Neutrophil (primary cell): Measurements from ENCODE around the gene CFAP20DC.

Experiments used
- H3K27ac ChIP-seq: fragments of 200-600 bp; sonication (generic); 2 replicates; pipeline ENCODE4 v1.5.1; 2016; ENCODE audit warnings: mild to moderate bottlenecking, moderate library complexity
- H3K27me3 ChIP-seq: fragments of 200-600 bp; sonication (generic); 2 replicates; pipeline ENCODE4 v1.6.0; 2016; ENCODE audit warnings: mild to moderate bottlenecking
- H3K36me3 ChIP-seq: fragments of 200-600 bp; sonication (generic); 2 replicates; pipeline ENCODE4 v1.5.1; 2017
- H3K4me1 ChIP-seq, 2 experiments: fragments of 200-600 bp in 1 of 2; sonication (generic) in 1 of 2; 1 replicate in 1 of 2; 2 replicates in 1 of 2; pipeline versions ENCODE4 v1.5.1 to v1.6.1; 2013 to 2016; ENCODE audit warnings: low read depth in 1 of 2, low read length in 1 of 2, mild to moderate bottlenecking in 1 of 2, moderate library complexity in 1 of 2; ENCODE audit not compliant: control insufficient read depth in 1 of 2, insufficient read depth in 1 of 2
- H3K4me3 ChIP-seq, 2 experiments: fragments of 200-600 bp in 1 of 2; sonication (generic) in 1 of 2; 1 replicate in 1 of 2; 2 replicates in 1 of 2; pipeline ENCODE4 v1.5.1; 2013 to 2016; ENCODE audit warnings: low read depth in 1 of 2, low read length in 1 of 2, mild to moderate bottlenecking in 1 of 2, moderate library complexity in 1 of 2
- H3K9me3 ChIP-seq: fragments of 200-600 bp; sonication (generic); 2 replicates; pipeline ENCODE4 v1.5.1; 2016
- TF ChIP-seq, protein P1 (sequence below): fragments of 200-600 bp; sonication (generic); IDR thresholded peaks from 2 replicates; pipeline ENCODE4 v1.5.1; 2016; ENCODE audit warnings: antibody characterized with exemption

CFAP20DC gene

DNA sequence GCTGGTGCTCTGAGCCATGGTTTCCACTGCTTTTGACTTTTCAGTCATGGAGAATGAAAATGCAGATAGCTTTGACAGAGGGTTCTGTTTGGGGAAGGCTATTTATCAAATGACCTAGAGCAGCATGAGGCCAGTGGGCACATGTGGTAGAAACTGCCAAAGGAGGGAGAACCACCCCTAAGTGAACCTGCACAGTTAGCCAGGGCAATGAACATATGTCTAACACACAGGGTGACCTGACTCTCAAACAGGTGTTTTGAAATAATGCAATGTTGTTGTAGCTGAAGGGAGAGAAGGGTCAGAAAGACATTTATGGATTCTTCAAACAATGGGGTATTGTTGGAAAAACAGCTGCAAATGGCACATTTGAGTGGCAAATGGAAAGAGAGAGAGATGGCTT lies 208.9 kb downstream of the CFAP20DC start:
- no peaks in the 10 kb centered on the region for H3K9me3 ChIP-seq
- TF ChIP-seq, protein P1, sequence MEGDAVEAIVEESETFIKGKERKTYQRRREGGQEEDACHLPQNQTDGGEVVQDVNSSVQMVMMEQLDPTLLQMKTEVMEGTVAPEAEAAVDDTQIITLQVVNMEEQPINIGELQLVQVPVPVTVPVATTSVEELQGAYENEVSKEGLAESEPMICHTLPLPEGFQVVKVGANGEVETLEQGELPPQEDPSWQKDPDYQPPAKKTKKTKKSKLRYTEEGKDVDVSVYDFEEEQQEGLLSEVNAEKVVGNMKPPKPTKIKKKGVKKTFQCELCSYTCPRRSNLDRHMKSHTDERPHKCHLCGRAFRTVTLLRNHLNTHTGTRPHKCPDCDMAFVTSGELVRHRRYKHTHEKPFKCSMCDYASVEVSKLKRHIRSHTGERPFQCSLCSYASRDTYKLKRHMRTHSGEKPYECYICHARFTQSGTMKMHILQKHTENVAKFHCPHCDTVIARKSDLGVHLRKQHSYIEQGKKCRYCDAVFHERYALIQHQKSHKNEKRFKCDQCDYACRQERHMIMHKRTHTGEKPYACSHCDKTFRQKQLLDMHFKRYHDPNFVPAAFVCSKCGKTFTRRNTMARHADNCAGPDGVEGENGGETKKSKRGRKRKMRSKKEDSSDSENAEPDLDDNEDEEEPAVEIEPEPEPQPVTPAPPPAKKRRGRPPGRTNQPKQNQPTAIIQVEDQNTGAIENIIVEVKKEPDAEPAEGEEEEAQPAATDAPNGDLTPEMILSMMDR: no peak
- H3K4me1 ChIP-seq: no peaks in the 10 kb centered on the region
- H3K27me3 ChIP-seq: no peaks in the 10 kb centered on the region
- H3K27ac ChIP-seq: no peak overlapping the region
- H3K36me3 ChIP-seq: no peaks in the 10 kb centered on the region
- no peak overlapping the region for H3K4me3 ChIP-seq

DNA sequence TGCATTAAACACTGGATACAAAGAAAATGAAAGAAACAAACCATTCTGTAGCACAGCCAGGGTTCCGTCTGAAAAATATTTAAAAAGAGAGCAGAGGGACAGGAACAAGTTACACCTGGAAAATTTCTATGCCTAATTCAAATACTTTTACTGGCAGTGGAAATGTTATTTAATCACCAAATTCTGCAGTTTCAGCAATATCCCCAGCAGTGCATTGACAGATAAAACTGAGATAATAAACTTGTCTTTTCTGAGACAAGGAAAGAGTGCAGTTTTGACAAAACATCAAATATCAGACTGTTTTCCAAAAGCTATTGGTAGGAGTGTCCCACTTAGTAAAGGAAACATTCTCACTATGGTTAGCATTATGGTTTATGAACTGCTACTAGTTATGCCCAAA lies 209.9 kb downstream of the CFAP20DC start:
- Histone ChIP-seq H3K27me3 (no peaks in the 10 kb centered on the region), H3K4me3 (no peak overlapping the region), H3K27ac (no peak overlapping the region), H3K4me1 (no peaks in the 10 kb centered on the region), H3K36me3 (no peaks in the 10 kb centered on the region), H3K9me3 (no peaks in the 10 kb centered on the region)
- TF ChIP-seq, protein P1: no peak

DNA sequence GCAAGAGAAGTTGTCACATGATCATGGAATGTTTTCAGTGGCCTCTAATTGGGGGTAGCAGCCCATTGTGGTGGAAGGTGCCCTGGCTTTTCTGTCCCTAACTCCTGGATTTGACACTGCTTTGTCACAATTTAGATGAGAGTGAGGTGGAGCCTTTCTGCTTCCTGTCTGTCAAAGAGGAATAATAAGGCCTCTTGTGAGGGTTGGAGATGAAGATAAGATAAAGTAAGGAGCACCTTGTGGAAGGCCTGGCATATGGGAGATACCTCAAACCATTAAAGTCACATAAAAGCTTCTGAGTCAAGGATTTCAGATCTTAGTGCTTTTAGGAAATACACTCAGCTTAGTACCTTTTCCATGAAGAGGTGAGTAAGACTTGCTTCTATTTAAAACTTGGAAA lies 210.6 kb downstream of the CFAP20DC start:
- no peak overlapping the region for H3K27ac ChIP-seq
- no peaks in the 10 kb centered on the region for H3K36me3 ChIP-seq
- no peaks in the 10 kb centered on the region for H3K9me3 ChIP-seq
- H3K27me3 ChIP-seq: no peaks in the 10 kb centered on the region
- H3K4me1 ChIP-seq: no peaks in the 10 kb centered on the region
- TF ChIP-seq, protein P1: no peak
- H3K4me3 ChIP-seq: no peak overlapping the region

DNA sequence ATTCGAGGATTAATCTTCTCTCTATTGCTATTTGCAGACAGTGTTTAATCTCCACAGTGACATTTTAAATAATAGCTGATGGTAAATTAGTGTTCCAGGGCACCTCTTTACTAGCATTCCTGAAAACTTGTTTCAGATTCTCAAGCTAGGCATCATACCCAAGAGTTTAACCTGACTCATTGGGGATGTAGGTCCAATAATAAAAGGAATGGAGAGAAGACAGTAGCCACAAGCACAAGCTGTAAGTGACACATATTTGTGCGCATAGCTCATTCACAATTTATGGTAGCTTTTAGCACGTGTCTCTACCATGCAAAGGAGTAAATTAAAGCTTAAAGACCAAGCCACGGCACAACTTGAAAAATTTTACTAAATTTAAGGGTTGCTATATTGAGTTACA lies 212.0 kb downstream of the CFAP20DC start:
- Histone ChIP-seq H3K9me3 (no peaks in the 10 kb centered on the region), H3K27me3 (no peaks in the 10 kb centered on the region), H3K4me1 (no peaks in the 10 kb centered on the region), H3K36me3 (no peaks in the 10 kb centered on the region), H3K4me3 (no peak overlapping the region), H3K27ac (no peak overlapping the region)
- TF ChIP-seq, protein P1: no peak

DNA sequence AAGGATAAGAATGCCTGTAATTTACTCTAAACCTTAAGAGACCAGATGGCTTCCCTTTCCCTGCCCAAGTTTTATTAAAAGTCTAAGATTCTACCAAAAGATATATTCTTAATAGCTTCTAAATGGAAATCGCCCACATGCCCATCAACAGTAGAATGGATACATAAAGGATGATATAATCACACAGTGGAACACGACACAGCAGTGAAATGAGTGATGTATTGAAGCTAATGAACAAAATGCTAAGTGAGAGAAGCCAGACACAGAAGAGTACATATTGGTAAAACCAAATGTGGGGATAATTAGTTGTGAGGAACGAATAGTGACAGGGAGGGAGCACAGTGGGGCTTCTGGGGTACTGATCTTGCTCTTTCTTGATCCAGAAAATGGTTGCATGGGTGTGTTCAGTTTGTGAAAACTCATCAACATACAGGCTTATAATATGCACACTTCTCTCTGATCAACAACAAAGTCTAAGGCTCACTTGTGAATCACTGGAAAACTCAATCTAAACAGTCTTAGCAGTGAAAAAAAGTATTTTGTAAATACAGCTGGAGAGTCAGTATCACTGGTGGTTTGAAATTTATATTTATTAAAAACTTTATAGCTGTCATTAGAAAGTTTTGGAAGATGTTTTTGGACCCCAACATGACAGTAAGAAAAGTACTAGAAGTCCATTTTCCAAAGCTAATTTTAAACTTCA lies 212.5 kb downstream of the CFAP20DC start:
- Histone ChIP-seq H3K27me3 (no peaks in the 10 kb centered on the region), H3K36me3 (no peaks in the 10 kb centered on the region), H3K9me3 (no peaks in the 10 kb centered on the region), H3K4me1 (no peaks in the 10 kb centered on the region), H3K4me3 (no peak overlapping the region), H3K27ac (no peak overlapping the region)
- TF ChIP-seq, protein P1: no peak
